GM12891 (cell line): ENCODE data around the gene CFAP74.

ENCODE experiments used
- POLR2A ChIP-seq: IDR thresholded peaks from 2 replicates; pipeline ENCODE4 v1.6.1; 2011; ENCODE audit warnings: low read depth, low read length, control low read depth
- POLR2AphosphoS5 ChIP-seq: IDR thresholded peaks from 2 replicates; pipeline ENCODE4 v1.6.1; 2011; ENCODE audit warnings: low read depth, low read length, control low read depth

- TF ChIP-seq POLR2A (no peak), POLR2AphosphoS5 (no peak)
Observed at GRCh38 chr1:1964811-1965210, 38.8 kb downstream of the CFAP74 start.
